DOHH2 (cell line): ENCODE data around the gene GAREM1.

Experiments used
- H3F3A ChIP-seq: fragments of 200-600 bp; sonication (generic), shearing (Covaris generic); 2 replicates; pipeline ENCODE4 v1.6.0; 2016; ENCODE audit warnings: antibody characterized with exemption, mild to moderate bottlenecking; ENCODE audit not compliant: control insufficient read depth, insufficient read depth
- H3K27ac ChIP-seq: fragments of 200-600 bp; sonication (generic); 2 replicates; pipeline ENCODE4 v1.5.1; 2014; ENCODE audit warnings: low read depth, mild to moderate bottlenecking, low read length, moderate library complexity
- H3K27me3 ChIP-seq: fragments of 200-600 bp; sonication (generic); 2 replicates; pipeline ENCODE4 v1.6.1; 2014; ENCODE audit warnings: mild to moderate bottlenecking, low read length, mixed read lengths; ENCODE audit not compliant: control insufficient read depth
- H3K36me3 ChIP-seq: fragments of 200-600 bp; sonication (generic); 2 replicates; pipeline ENCODE4 v1.6.1; 2014; ENCODE audit warnings: mild to moderate bottlenecking, low read length, moderate library complexity, mixed read lengths; ENCODE audit not compliant: control insufficient read depth
- H3K4me1 ChIP-seq: fragments of 200-600 bp; sonication (generic); 2 replicates; pipeline ENCODE4 v1.6.1; 2014; ENCODE audit warnings: mild to moderate bottlenecking, low read length, mixed read lengths; ENCODE audit not compliant: control insufficient read depth
- H3K4me2 ChIP-seq: fragments of 200-600 bp; sonication (generic); 2 replicates; pipeline ENCODE4 v1.6.0; 2014; ENCODE audit warnings: mild to moderate bottlenecking, low read length, moderate library complexity
- H3K4me3 ChIP-seq: fragments of 200-600 bp; sonication (generic); 2 replicates; pipeline ENCODE4 v1.5.1; 2014; ENCODE audit warnings: mild to moderate bottlenecking, low read length, mixed read lengths
- H3K79me2 ChIP-seq: fragments of 200-600 bp; sonication (generic); 2 replicates; pipeline ENCODE4 v1.6.1; 2014; ENCODE audit warnings: mild to moderate bottlenecking, low read length, mixed read lengths; ENCODE audit not compliant: control insufficient read depth
- H3K9me2 ChIP-seq: fragments of 200-600 bp; sonication (generic); replicated peaks from 2 replicates; pipeline ENCODE4 v1.6.1; 2014; ENCODE audit warnings: mild to moderate bottlenecking, low read length, mixed read lengths; ENCODE audit not compliant: control insufficient read depth
- H3K9me3 ChIP-seq: fragments of 200-600 bp; sonication (generic); 2 replicates; pipeline ENCODE4 v1.6.1; 2014; ENCODE audit warnings: antibody characterized with exemption, low read length, mixed read lengths; ENCODE audit not compliant: control insufficient read depth, insufficient read depth
- H4K20me1 ChIP-seq: fragments of 200-600 bp; sonication (generic); 2 replicates; pipeline ENCODE4 v1.6.0; 2014; ENCODE audit warnings: low read depth, mild to moderate bottlenecking, antibody characterized with exemption, low read length, moderate library complexity; ENCODE audit not compliant: control insufficient read depth, insufficient read depth
- EZH2phosphoT487 ChIP-seq: fragments of 200-600 bp; sonication (generic); IDR thresholded peaks from 2 replicates; pipeline ENCODE4 v1.6.1; 2017; ENCODE audit warnings: borderline replicate concordance, mild to moderate bottlenecking, antibody characterized with exemption, low read length, moderate library complexity, mixed read lengths
- TF ChIP-seq, protein P1 (sequence below): fragments of 200-600 bp; sonication (generic); IDR thresholded peaks from one replicate; pipeline ENCODE4 v1.5.1; 2014; ENCODE audit warnings: antibody characterized with exemption, mild to moderate bottlenecking, low read depth, low read length; ENCODE audit not compliant: poor library complexity, severe bottlenecking

GAREM1 gene

GRCh38 chr18:32450874-32451273 is 19.8 kb downstream of the GAREM1 start:
- H3K4me1 ChIP-seq = no peaks in the 10 kb centered on the region

GRCh38 chr18:32450026-32450691 is 20.5 kb downstream of the GAREM1 start:
- no peak for TF ChIP-seq EZH2phosphoT487
- TF ChIP-seq, protein P1, sequence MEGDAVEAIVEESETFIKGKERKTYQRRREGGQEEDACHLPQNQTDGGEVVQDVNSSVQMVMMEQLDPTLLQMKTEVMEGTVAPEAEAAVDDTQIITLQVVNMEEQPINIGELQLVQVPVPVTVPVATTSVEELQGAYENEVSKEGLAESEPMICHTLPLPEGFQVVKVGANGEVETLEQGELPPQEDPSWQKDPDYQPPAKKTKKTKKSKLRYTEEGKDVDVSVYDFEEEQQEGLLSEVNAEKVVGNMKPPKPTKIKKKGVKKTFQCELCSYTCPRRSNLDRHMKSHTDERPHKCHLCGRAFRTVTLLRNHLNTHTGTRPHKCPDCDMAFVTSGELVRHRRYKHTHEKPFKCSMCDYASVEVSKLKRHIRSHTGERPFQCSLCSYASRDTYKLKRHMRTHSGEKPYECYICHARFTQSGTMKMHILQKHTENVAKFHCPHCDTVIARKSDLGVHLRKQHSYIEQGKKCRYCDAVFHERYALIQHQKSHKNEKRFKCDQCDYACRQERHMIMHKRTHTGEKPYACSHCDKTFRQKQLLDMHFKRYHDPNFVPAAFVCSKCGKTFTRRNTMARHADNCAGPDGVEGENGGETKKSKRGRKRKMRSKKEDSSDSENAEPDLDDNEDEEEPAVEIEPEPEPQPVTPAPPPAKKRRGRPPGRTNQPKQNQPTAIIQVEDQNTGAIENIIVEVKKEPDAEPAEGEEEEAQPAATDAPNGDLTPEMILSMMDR = no peak
- H3K27me3 ChIP-seq = no peaks in the 10 kb centered on the region
- no peak overlapping the region for H3K27ac ChIP-seq
- no peak overlapping the region for H3K4me2 ChIP-seq
- H3K36me3 ChIP-seq = no peaks in the 10 kb centered on the region
- no peaks in the 10 kb centered on the region for H3K9me2 ChIP-seq
- no peaks in the 10 kb centered on the region for H3K79me2 ChIP-seq
- no peaks in the 10 kb centered on the region for H3K9me3 ChIP-seq
- no peak overlapping the region for H3K4me3 ChIP-seq
- no peaks in the 10 kb centered on the region for H4K20me1 ChIP-seq
- H3K4me1 ChIP-seq = no peaks in the 10 kb centered on the region
- H3F3A ChIP-seq = no peaks in the 10 kb centered on the region

More at GRCh38 chr18:32450874-32451273, 19.8 kb downstream of the GAREM1 start:
- no peak for TF ChIP-seq EZH2phosphoT487
- TF ChIP-seq, protein P1 = no peak
- Histone ChIP-seq H3K79me2 (no peaks in the 10 kb centered on the region), H3K4me2 (no peak overlapping the region), H3K27me3 (no peaks in the 10 kb centered on the region), H3K9me3 (no peaks in the 10 kb centered on the region), H3K9me2 (no peaks in the 10 kb centered on the region), H3K4me3 (no peak overlapping the region), H3K36me3 (no peaks in the 10 kb centered on the region), H4K20me1 (no peaks in the 10 kb centered on the region), H3F3A (no peaks in the 10 kb centered on the region), H3K27ac (no peak overlapping the region)

DNA sequence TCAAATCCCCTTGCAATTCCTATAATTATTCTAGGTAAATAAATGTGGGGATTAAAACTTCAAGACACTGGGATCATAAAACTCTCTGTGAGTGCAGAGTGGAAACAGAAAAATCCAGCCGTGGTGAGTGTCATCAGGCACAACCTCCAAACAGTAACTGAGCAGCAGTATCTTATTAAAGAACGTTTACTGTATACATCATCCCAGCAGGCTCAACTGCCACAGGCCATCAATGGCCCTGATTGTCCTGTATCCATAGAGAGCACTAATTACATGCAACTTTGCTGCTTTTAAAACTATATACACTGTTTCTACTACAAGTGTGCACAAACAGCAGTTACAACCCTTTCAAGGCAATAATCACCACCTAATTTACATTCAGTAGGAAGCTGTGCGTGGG is 23.9 kb downstream of the GAREM1 start:
- TF ChIP-seq, protein P1 = no peak
- TF ChIP-seq EZH2phosphoT487 = no peak
- Histone ChIP-seq H3K9me2 (no peaks in the 10 kb centered on the region), H3K4me1 (no peaks in the 10 kb centered on the region), H3K27ac (no peak overlapping the region), H3K4me3 (no peak overlapping the region), H3K27me3 (no peaks in the 10 kb centered on the region), H3K4me2 (no peak overlapping the region), H3K36me3 (no peaks in the 10 kb centered on the region), H3K79me2 (no peaks in the 10 kb centered on the region), H4K20me1 (no peaks in the 10 kb centered on the region), H3F3A (no peaks in the 10 kb centered on the region), H3K9me3 (no peaks in the 10 kb centered on the region)
